HG03175 (cell line): Measurements from ENCODE around the gene AR.

ENCODE experiments used
- ATAC-seq: cut with Tn5 transposase; IDR thresholded peaks from one replicate; pipeline ENCODE4 v1.9.1; 2021; ENCODE audit warnings: mild to moderate bottlenecking, moderate library complexity; ENCODE audit not compliant: unreplicated experiment

The AR gene

GRCh38 chrX:67725471-67725870 is 181.7 kb downstream of the AR start:
- ATAC-seq = no peak

GRCh38 chrX:67726018-67726417 is 182.2 kb downstream of the AR start:
- ATAC-seq = no peak

DNA sequence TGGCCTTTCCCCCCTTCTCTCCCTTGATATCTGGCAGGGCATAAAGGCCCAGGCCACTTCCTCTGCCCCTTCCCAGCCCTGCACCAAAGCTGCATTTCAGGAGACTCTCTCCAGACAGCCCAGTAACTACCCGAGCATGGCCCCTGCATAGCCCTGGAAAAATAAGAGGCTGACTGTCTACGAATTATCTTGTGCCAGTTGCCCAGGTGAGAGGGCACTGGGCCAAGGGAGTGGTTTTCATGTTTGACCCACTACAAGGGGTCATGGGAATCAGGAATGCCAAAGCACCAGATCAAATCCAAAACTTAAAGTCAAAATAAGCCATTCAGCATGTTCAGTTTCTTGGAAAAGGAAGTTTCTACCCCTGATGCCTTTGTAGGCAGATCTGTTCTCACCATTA is 183.8 kb downstream of the AR start:
- ATAC-seq = no peak

DNA sequence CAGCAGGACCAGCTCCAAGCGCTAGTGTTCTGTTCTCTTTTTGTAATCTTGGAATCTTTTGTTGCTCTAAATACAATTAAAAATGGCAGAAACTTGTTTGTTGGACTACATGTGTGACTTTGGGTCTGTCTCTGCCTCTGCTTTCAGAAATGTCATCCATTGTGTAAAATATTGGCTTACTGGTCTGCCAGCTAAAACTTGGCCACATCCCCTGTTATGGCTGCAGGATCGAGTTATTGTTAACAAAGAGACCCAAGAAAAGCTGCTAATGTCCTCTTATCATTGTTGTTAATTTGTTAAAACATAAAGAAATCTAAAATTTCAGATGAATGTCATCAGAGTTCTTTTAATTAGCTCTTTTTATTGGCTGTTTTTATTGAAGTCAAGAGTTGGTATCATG is 186.5 kb downstream of the AR start:
- ATAC-seq = no peak

DNA sequence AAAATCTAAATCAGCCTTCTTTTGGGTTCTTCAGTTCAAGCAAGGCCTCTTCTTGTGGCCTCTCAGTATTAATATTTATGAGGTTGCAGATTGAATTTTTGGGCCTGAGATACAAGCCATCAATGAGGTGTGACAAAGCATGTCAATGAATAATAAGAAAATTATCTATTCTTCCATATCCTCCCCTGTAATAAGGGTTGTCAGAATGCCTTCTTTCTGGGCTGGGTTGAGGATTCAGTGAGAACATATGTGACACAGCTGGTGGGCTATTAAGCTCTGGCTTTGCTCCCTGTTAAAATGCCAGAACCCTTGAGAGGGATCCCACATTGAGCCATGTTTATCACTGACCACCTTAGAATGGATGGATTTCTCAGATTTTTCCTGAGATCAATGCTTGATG is 187.2 kb downstream of the AR start:
- ATAC-seq = no peak

- no peak for ATAC-seq
Observed at GRCh38 chrX:67732864-67733263, 189.0 kb downstream of the AR start.

DNA sequence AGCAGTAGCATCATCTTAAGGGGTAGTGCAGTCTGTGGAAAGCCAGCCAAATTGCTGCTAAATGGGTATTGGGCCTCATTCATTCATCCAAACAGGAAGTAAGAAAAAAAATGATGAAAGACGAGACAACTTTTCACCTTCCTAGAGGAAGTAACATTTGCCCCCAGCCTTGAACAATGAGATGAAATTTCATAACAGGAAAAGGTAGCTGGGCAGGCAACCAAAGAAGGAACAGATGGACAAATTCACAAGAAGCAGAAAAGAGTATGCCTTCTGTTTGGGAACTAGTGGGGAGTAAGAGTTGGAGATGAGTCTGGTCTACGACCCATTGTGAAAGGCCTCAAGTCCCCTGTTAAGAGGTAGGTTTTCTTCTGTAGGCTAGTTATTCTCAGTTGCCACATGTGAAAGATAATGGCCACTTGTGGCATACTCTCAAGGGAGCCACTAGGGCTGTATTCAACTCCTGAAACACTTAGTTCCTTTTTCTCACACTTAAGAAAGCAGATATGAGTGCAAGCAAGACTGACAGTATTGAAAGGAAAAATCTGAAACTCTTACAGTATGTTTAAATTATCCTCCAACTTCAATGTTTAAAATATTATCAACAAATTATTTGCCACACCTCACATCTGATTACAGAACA is 190.4 kb downstream of the AR start:
- no peak for ATAC-seq

DNA sequence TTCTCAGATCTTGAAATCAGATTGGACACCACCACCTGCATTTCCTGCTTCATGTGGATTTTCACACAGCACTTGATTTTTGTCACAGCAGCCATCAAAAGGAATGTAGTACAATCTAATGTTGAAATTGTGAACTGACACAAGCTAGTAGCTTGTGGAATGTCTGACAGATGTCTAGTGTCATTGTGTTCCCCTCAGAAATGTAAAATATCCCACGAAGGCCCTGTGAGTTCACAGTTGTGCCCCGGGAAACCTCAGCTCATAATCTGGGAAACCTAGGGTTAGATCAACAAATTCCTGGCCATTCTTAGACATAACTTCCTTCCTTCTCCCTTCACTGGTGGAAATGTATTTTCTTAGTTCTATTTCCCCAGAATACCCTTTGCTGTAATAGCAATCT is 205.7 kb downstream of the AR start:
- no peak for ATAC-seq

DNA sequence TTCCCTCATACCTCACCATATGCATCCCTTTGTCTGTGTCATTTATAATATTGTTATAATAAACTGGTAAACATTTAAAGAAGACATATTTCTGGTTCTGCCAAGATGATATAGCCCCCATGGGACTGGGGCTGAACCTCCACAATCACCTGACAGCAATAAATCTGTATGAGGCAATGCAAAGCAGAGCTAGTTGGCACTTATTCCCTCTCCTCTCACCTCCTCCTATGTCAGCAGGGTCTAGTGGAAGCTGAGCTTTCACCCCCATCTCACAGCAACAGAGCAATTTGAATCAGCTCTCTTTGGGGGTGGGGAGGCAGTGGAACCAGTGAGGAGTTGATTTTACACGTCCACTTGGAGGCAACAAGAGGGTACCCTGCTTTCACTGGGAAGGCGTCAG is 206.9 kb downstream of the AR start:
- ATAC-seq = no peak

- ATAC-seq = no peak
Observed at GRCh38 chrX:67759018-67759417, 215.2 kb downstream of the AR start.

DNA sequence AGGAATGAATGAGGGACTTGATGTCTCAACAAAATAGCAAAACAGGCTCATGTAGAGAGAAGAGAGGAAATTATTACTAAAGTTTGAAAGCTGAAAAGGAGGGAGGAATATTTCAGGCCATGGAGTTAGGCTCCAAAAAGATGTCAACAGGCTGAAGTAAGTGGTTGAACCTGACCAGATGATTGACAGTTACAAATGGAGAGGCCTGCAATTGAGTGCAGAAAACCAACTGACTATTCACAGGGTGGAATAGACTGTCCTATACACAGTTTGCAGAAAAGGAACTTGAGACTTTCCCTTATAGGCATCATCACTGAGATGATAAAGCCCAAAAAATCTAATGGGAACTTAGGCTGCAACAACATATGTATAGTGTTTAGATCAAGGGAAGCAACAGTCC is 233.3 kb downstream of the AR start:
- no peak for ATAC-seq

- ATAC-seq = no peak
Observed at GRCh38 chrX:67779099-67779498, 235.3 kb downstream of the AR start.
